Nasal cavity respiratory epithelium epithelial cell of viscerocranial mucosa (primary cell): ENCODE measurements around the gene GPR25. TPM values are rescaled to one million over a fixed set of nuclear protein-coding genes. Genes with fewer than 3 reads are reported as not detected.

Experiments used
- total RNA-seq: library from RNA; depleted of rRNA; stranded (reverse); fragments of >200 nt; gene quantifications from 2 replicates; pipeline ENCODE4 v1.2.3, GENCODE V29; 2014

The GPR25 gene
- total RNA-seq: not detected in 2 replicates

GRCh38 chr1:200872446-200873115 lies at the start of gene GPR25:
Gene GPR25 (plus strand): TSS chr1:200872981. CDS start chr1:200873038, 57 bp downstream.

GRCh38 chr1:200894712-200895442 lies 22.1 kb downstream of the GPR25 start, which contains the start of gene INAVA:
Gene INAVA (plus strand): TSS chr1:200894900. CDS start chr1:200898401, 3,501 bp downstream.

Other genes with a start within 250 kb of the GPR25 start
- gene DDX59, start 203.1 kb upstream of the GPR25 start, total RNA-seq: 13.1 and 18.8 TPM in 2 replicates
- 115 and 129 TPM in 2 replicates for gene CAMSAP2, start 134.1 kb upstream of the GPR25 start, total RNA-seq
- gene INAVA, start 21.9 kb downstream of the GPR25 start, total RNA-seq: 34.2 and 77.3 TPM in 2 replicates
- gene KIF21B, start 150.7 kb downstream of the GPR25 start, total RNA-seq: 4.4 and 8.8 TPM in 2 replicates
- not detected in 2 replicates for gene CACNA1S, start 239.4 kb downstream of the GPR25 start, total RNA-seq